Measurements from ENCODE around the gene R3HDM2. TPM values are rescaled to one million over a fixed set of nuclear protein-coding genes. Genes with fewer than 3 reads are reported as not detected.

Gene R3HDM2
- total and polyA plus RNA-seq, 2 of the 13 experiments (the other 11 are each of a cell fraction or from before 2014, with no cell fraction given) = 11.1 to 23.5 TPM

DNA sequence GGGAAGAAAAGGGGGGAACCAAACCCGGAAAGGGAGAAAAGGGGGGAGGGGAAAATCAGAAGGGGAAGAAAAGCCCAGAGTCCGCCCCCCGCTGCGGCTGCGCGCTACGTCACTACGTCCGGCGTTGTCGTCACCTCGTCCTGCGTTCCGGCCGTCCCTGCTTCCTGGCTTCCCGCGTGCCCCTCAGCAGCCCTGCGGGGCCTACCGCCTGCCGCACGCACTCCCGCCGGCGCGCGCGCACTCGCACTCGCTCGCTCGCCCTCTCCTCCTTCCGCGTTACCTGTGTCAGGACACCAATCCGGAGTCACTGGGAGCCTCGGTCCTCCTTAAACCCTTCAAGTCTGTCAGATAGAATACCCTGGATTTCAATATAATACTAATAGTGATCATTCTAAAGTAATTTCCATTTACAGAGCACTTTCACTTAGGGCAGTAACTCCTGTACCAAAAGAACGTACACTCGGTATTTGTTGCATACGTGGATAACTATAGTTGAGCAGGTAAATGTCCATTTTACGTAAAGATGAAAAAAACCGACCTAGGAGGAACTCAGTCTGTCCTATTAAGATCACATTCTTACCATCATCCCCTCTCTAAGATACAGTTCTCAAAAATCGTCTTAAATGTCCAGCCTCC is at the start of gene R3HDM2 (continued):
- TF ChIP-seq PRDM15 (CRISPR knock-in tag; IDR thresholded peaks at IDR 0.05) (no peak; the same call in 1 of the 2 replicates), ZC3H13 (CRISPR knock-in tag; IDR thresholded peaks at IDR 0.05) (no peak), HMG20A (CRISPR knock-in tag; IDR thresholded peaks at IDR 0.05; ENCODE audit: borderline replicate concordance) (no peak), KMT2B (CRISPR knock-in tag; IDR thresholded peaks at IDR 0.05) (peak; percentile 94), RCOR2 (CRISPR knock-in tag; IDR thresholded peaks at IDR 0.05) (no peak), DNMT3B (CRISPR knock-in tag; conservative IDR thresholded peaks at IDR 0.05) (peak; percentile 89; the same call in 1 of the 2 replicates), PHB2 (IDR thresholded peaks at IDR 0.05; ENCODE audit: partially characterized antibody) (no peak), ZNF709 (CRISPR knock-in tag; IDR thresholded peaks at IDR 0.05) (peak; percentile 75), TBL1XR1 (IDR thresholded peaks at IDR 0.05; ENCODE audit: borderline replicate concordance, low read length, partially characterized antibody) (no peak), CCAR2 (optimal IDR thresholded peaks at IDR 0.05; ENCODE audit: low read depth, low read length) (no peak), NONO (IDR thresholded peaks at IDR 0.05) (no peak), NONO (CRISPR knock-in tag; conservative IDR thresholded peaks at IDR 0.05) (peak; percentile 67; the same call in 1 of the 2 replicates), ZSCAN21 (CRISPR knock-in tag; IDR thresholded peaks at IDR 0.05; ENCODE audit: borderline replicate concordance) (peak; percentile 73; the same call in 1 of the 2 replicates), TCF7L2 (IDR thresholded peaks at IDR 0.05; ENCODE audit: low read depth, low read length) (no peak), ZNF619 (CRISPR knock-in tag; IDR thresholded peaks at IDR 0.05) (peak; percentile 73; the same call in 1 of the 2 replicates), SPEN (CRISPR knock-in tag; IDR thresholded peaks at IDR 0.05; ENCODE audit: low read depth) (peak; percentile 97), ZNF337 (CRISPR knock-in tag; IDR thresholded peaks at IDR 0.05; ENCODE audit: borderline replicate concordance, low read depth) (no peak)
- TF ChIP-seq, protein P1, sequence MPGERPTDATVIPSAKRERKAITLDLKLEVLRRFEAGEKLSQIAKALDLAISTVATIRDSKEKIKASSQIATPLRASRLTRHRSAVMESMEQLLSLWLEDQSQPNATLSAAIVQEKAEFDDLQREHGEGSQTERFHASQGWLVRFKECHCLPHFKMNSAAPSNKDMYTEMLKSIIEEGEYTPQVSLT (CRISPR knock-in tag; IDR thresholded peaks at IDR 0.05; ENCODE audit: borderline replicate concordance, low read depth) = no peak
- TF ChIP-seq, protein P2, sequence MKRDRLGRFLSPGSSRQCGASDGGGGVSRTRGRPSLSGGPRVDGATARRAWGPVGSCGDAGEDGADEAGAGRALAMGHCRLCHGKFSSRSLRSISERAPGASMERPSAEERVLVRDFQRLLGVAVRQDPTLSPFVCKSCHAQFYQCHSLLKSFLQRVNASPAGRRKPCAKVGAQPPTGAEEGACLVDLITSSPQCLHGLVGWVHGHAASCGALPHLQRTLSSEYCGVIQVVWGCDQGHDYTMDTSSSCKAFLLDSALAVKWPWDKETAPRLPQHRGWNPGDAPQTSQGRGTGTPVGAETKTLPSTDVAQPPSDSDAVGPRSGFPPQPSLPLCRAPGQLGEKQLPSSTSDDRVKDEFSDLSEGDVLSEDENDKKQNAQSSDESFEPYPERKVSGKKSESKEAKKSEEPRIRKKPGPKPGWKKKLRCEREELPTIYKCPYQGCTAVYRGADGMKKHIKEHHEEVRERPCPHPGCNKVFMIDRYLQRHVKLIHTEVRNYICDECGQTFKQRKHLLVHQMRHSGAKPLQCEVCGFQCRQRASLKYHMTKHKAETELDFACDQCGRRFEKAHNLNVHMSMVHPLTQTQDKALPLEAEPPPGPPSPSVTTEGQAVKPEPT (CRISPR knock-in tag; IDR thresholded peaks at IDR 0.05; ENCODE audit: low read depth) = peak; percentile 84; the same call in 1 of the 2 replicates
- TF ChIP-seq, protein P3, sequence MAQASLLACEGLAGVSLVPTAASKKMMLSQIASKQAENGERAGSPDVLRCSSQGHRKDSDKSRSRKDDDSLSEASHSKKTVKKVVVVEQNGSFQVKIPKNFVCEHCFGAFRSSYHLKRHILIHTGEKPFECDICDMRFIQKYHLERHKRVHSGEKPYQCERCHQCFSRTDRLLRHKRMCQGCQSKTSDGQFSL (CRISPR knock-in tag; IDR thresholded peaks at IDR 0.05) = 0 out of 2 replicates have a peak, but pooled peaks have one; percentile 26
- TF ChIP-seq, protein P4, sequence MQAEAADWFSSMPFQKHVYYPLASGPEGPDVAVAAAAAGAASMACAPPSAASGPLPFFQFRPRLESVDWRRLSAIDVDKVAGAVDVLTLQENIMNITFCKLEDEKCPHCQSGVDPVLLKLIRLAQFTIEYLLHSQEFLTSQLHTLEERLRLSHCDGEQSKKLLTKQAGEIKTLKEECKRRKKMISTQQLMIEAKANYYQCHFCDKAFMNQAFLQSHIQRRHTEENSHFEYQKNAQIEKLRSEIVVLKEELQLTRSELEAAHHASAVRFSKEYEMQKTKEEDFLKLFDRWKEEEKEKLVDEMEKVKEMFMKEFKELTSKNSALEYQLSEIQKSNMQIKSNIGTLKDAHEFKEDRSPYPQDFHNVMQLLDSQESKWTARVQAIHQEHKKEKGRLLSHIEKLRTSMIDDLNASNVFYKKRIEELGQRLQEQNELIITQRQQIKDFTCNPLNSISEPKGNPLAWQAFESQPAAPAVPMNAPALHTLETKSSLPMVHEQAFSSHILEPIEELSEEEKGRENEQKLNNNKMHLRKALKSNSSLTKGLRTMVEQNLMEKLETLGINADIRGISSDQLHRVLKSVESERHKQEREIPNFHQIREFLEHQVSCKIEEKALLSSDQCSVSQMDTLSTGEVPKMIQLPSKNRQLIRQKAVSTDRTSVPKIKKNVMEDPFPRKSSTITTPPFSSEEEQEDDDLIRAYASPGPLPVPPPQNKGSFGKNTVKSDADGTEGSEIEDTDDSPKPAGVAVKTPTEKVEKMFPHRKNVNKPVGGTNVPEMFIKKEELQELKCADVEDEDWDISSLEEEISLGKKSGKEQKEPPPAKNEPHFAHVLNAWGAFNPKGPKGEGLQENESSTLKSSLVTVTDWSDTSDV (CRISPR knock-in tag; IDR thresholded peaks at IDR 0.05) = 0 out of 2 replicates have a peak, but pooled peaks have one; percentile 53
